G401.6 (cell line): ENCODE measurements around the gene NOXA1.

Experiments
- FAIRE-seq: peaks from 2 replicates; lab custom pipeline; 2012; peaks lifted over from hg19 to GRCh38; lab: Jason Lieb, UNC

Gene NOXA1

DNA sequence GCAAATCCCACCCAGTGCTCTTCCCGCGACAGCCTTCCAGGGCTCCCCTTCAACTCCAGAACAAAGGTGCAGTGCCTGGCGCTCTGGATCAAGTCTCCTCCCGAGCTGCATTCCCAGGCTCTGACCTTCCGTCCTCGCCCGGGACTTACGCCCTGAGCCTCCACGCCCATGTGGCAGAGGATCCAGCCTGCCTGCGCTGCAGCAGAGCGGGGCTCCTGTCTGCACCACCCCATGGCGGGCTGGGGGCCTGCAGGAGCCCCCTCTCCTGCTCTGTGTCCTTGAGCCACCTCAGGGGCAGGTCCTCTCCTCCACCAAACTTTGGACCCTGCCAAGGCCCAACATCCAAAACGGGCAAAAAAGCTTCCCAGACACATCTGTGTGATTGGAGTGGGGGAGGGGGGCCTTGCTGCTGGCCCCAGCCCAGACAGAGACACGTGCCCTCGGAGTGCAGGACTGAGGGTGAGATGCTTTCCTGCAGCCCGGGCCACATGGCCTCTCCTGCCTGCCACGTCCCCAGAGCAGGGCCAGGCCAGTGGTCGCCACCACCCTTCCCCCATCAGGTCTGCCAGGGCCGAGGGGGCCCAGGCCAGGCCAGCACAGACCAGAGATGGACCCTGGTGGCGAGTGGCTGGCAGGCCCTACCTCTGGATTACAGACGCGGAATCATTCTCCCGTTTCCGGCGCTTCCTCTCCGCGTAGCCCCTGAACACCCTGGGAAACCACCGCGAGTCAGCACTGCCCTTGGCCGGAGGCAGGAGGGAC, 31.6 kb downstream of the NOXA1 start:
- FAIRE-seq = no peak

GRCh38 chr9:137455359-137455991, 32.3 kb downstream of the NOXA1 start:
- no peak for FAIRE-seq

GRCh38 chr9:137456061-137456863, 33.1 kb downstream of the NOXA1 start:
- FAIRE-seq = no peak

GRCh38 chr9:137456864-137457405, 33.7 kb downstream of the NOXA1 start:
- FAIRE-seq = no peak

GRCh38 chr9:137457406-137458193, 34.4 kb downstream of the NOXA1 start:
- no peak for FAIRE-seq

GRCh38 chr9:137458194-137459151, 35.3 kb downstream of the NOXA1 start:
- FAIRE-seq = no peak

- no peak for FAIRE-seq
Observed at GRCh38 chr9:137459152-137459600, 36.0 kb downstream of the NOXA1 start, which contains the start of gene NSMF. Gene NSMF (minus strand): TSS chr9:137459334. CDS start chr9:137459102, 232 bp downstream.

GRCh38 chr9:137459601-137460362, 36.6 kb downstream of the NOXA1 start:
- no peak for FAIRE-seq

GRCh38 chr9:137460363-137461315, 37.4 kb downstream of the NOXA1 start:
- no peak for FAIRE-seq

GRCh38 chr9:137461316-137461662, 38.1 kb downstream of the NOXA1 start:
- FAIRE-seq = no peak

GRCh38 chr9:137461663-137462395, 38.6 kb downstream of the NOXA1 start:
- no peak for FAIRE-seq

DNA sequence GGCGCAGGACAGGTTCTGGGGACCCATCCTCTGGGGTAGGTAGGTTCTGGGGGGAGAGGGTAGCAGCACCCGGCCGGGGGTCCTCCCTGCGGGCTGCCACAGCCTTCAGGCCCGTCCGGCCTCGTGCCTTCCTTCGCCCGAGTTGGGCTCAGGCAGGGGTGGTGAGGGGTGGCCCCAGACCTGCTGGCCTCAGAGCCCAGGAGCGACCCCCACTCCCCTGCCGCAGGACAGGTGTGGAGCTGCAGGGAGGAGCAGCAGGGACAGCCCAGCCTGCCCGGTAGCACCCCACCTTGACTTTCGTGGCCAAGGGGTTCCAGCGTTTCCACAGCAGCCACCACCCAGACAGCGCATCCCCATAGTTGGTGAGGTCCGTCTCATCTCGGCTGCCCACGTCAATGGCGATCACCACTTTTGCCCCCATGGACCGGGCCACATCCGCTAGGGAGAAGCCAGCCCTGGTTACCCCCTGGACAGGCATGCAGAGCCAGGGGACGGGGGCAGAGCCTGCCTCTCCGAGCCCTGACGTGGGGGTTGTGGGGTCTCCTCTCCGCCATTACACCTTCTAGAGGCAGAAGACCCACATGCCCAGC, 39.3 kb downstream of the NOXA1 start:
- no peak for FAIRE-seq

DNA sequence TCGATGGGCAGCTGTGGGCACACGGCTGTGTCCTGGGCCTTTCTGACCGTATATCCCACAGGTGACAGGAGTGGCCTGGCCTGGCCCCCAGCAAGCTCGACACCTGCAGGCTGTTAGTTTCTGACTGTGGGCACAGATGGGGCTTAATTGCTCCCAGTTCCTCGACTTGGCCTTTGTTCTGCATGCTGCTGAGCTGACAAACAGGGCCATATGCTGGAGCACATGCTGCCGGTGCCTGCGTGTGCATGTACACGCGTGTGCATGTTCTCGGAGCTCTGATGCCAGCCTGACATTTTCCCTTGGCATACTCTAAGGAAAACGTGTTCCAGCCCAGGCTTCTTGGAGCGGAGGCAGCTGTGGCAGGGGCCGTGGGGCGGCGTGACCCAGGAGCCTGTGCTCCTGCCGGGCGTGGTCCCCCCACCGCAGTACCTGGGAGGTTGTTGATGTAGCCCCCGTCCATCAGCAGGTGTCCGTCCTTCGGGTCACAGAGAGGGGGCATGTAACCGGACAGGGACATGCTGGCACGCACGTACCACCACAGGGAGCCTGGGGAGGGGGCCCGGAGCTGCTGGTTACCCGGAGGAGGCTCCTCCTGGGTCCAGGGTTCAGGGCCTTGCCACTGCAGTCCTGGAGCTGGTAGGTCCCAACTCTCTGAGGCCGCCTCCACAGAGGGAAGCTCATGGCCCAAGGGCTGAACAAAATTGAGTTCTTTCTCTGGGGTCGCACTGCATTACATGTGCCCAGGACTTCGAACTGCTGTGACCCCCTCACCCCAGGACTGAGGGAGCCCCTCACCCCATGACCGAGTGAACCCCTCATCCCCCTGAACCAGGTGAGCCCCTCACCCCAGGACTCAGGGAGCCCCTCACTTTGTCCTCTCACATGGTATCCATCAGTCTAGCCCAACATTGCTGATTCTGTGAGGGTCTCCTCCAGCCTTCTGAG, 40.1 kb downstream of the NOXA1 start:
- no peak for FAIRE-seq

GRCh38 chr9:137463931-137464290, 40.7 kb downstream of the NOXA1 start:
- no peak for FAIRE-seq

DNA sequence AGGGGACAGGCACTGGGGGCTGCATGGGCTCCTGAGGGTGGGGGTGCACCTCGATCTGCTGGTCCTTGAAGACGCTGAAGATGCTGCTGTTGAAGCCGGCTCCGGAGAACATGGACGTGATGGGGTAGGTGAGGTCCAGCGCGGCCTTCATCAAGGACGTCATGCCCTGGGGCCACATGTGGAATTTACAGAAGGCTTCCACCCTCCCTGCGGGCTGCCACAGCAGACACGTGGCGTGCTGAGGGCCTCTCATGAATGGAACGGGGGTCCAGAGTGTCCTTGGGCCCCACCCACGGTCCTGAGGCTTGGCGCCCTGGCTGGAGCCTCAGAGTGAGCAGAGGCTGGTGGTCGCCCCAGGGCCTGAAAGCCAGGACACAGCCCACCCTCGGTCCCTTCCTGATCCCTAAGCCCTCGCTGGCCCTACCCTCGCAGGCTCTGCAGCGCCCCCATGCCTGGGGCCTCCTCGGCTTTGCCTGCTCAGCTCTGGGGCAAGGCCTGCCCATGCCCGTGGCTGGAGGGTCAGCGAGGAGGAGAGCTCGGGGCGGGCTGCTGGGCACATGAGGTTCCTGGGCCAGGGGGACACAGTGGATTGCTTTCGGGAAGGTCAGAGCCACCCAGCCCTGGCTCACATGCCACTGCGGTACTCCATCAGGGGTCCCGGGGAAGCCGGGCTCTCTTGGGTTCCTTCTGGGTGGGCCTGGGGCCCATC, 41.3 kb downstream of the NOXA1 start:
- no peak for FAIRE-seq
